ENCODE measurements around the gene ZNF823. TPM values are rescaled to one million over a fixed set of nuclear protein-coding genes. Genes with fewer than 3 reads are reported as not detected.

ZNF823 gene
- total RNA-seq, 2 experiments from 2014 or later, result 5.7 to 7.0 TPM

- Histone ChIP-seq H3K27ac (ENCODE audit: low read depth, low read length, poor library complexity, severe bottlenecking) (no peak overlapping the region), H3K4me2 (ENCODE audit: low read length) (no peak overlapping the region), H3K36me3 (ENCODE audit: insufficient read depth, low read length) (no peaks in the 10 kb centered on the region), H3K9me3 (ENCODE audit: low read length) (no peaks in the 10 kb centered on the region), H3K4me1 (ENCODE audit: insufficient read depth, low read length, poor library complexity, severe bottlenecking) (no peaks in the 10 kb centered on the region), H3K4me3 (ENCODE audit: low read depth, low read length, poor library complexity, severe bottlenecking) (no peak overlapping the region), H3K79me2 (ENCODE audit: insufficient read depth, low read depth, low read length) (no peaks in the 10 kb centered on the region), H2AFZ (ENCODE audit: low read length) (no peak overlapping the region), H4K20me1 (ENCODE audit: insufficient read depth, low read length) (no peaks in the 10 kb centered on the region), H3K9me2 (ENCODE audit: insufficient read depth, low read length) (no peaks in the 10 kb centered on the region)
- intact Hi-C loops (cut with micrococcal nuclease; ENCODE audit: unreplicated experiment), result no loop called here
- no TSS peak for BruUV-seq (replicated peaks)
- POLR2A ChIA-PET, result interaction anchor here (0.6 to 0.7 kb wide), 3 partner anchors 67 to 820 kb away, joined by 3 to 5 read pairs (median 4); no protein-coding TSS in a partner anchor
- CTCF ChIA-PET (ENCODE audit: unreplicated experiment), result no interaction called here
- no peak for DNase-seq (ENCODE audit: low spot score)
- TF ChIP-seq CTCF (conservative IDR thresholded peaks at IDR 0.05; ENCODE audit: low read length), result no peak
- TF ChIP-seq EZH2phosphoT487 (IDR thresholded peaks at IDR 0.05; ENCODE audit: borderline replicate concordance, low read depth, low read length), result no peak
Measured at GRCh38 chr19:11675569-11675968, 63.2 kb downstream of the ZNF823 start.

- no peaks in the 10 kb centered on the region for H3K9me3 ChIP-seq (ENCODE audit: low read length)
- ChIA-PET POLR2A (no interaction called here), CTCF (ENCODE audit: unreplicated experiment) (no interaction called here)
- no peaks in the 10 kb centered on the region for H3K36me3 ChIP-seq (ENCODE audit: insufficient read depth, low read length)
- intact Hi-C loops (cut with micrococcal nuclease; ENCODE audit: unreplicated experiment), result no loop called here
- H3K79me2 ChIP-seq (ENCODE audit: insufficient read depth, low read depth, low read length), result no peaks in the 10 kb centered on the region
- no peak overlapping the region for H2AFZ ChIP-seq (ENCODE audit: low read length)
- H4K20me1 ChIP-seq (ENCODE audit: insufficient read depth, low read length), result no peaks in the 10 kb centered on the region
- H3K4me3 ChIP-seq (ENCODE audit: low read depth, low read length, poor library complexity, severe bottlenecking), result no peak overlapping the region
- H3K4me1 ChIP-seq (ENCODE audit: insufficient read depth, low read length, poor library complexity, severe bottlenecking), result no peaks in the 10 kb centered on the region
- no peak overlapping the region for H3K27ac ChIP-seq (ENCODE audit: low read depth, low read length, poor library complexity, severe bottlenecking)
- no peak overlapping the region for H3K4me2 ChIP-seq (ENCODE audit: low read length)
- BruUV-seq (replicated peaks), result no TSS peak
- TF ChIP-seq EZH2phosphoT487 (IDR thresholded peaks at IDR 0.05; ENCODE audit: borderline replicate concordance, low read depth, low read length), result no peak
- no peak for TF ChIP-seq CTCF (conservative IDR thresholded peaks at IDR 0.05; ENCODE audit: low read length)
- DNase-seq (ENCODE audit: low spot score), result no peak
- no peaks in the 10 kb centered on the region for H3K9me2 ChIP-seq (ENCODE audit: insufficient read depth, low read length)
Measured at GRCh38 chr19:11674067-11674492, 64.7 kb downstream of the ZNF823 start.

- Histone ChIP-seq H3K79me2 (ENCODE audit: insufficient read depth, low read depth, low read length) (no peaks in the 10 kb centered on the region), H3K9me2 (ENCODE audit: insufficient read depth, low read length) (no peaks in the 10 kb centered on the region), H4K20me1 (ENCODE audit: insufficient read depth, low read length) (no peaks in the 10 kb centered on the region), H3K36me3 (ENCODE audit: insufficient read depth, low read length) (no peaks in the 10 kb centered on the region), H3K4me3 (ENCODE audit: low read depth, low read length, poor library complexity, severe bottlenecking) (no peak overlapping the region), H3K4me2 (ENCODE audit: low read length) (no peak overlapping the region), H2AFZ (ENCODE audit: low read length) (no peak overlapping the region), H3K27ac (ENCODE audit: low read depth, low read length, poor library complexity, severe bottlenecking) (no peak overlapping the region), H3K4me1 (ENCODE audit: insufficient read depth, low read length, poor library complexity, severe bottlenecking) (no peaks in the 10 kb centered on the region), H3K9me3 (ENCODE audit: low read length) (no peaks in the 10 kb centered on the region)
- peak; percentile 76 for TF ChIP-seq CTCF (conservative IDR thresholded peaks at IDR 0.05; ENCODE audit: low read length)
- TF ChIP-seq EZH2phosphoT487 (IDR thresholded peaks at IDR 0.05; ENCODE audit: borderline replicate concordance, low read depth, low read length), result no peak
- intact Hi-C loops (cut with micrococcal nuclease; ENCODE audit: unreplicated experiment), result no loop called here
- CTCF ChIA-PET (ENCODE audit: unreplicated experiment), result no interaction called here
- BruUV-seq (replicated peaks), result no TSS peak
- POLR2A ChIA-PET, result no interaction called here
- peak; percentile 28 for DNase-seq (ENCODE audit: low spot score)
Measured at GRCh38 chr19:11673608-11674041, 65.1 kb downstream of the ZNF823 start.

Small RNAs within 50 kb of the gene (small RNA-seq; reads per million reads assigned to genes)
- not detected for gene ZNF833P

Other genes with a start within 250 kb of the ZNF823 start
- gene ZNF653, start 233.1 kb downstream of the ZNF823 start, total RNA-seq (2014; rRNA removed; shearing (Covaris generic)), result 12.3 and 14.1 TPM in 2 replicates
- gene ZNF653, start 233.1 kb downstream of the ZNF823 start, total RNA-seq (2022), result 17.9 and 21.5 TPM in 2 replicates
- 40.6 and 52.4 TPM in 2 replicates for gene ECSIT, start 209.8 kb downstream of the ZNF823 start, total RNA-seq (2014; rRNA removed; shearing (Covaris generic))
- gene ECSIT, start 209.8 kb downstream of the ZNF823 start, total RNA-seq (2022), result 59.3 and 59.5 TPM in 2 replicates
- gene CNN1, start 200.1 kb downstream of the ZNF823 start, total RNA-seq (2014; rRNA removed; shearing (Covaris generic)), result not detected in 2 replicates
- gene CNN1, start 200.1 kb downstream of the ZNF823 start, total RNA-seq (2022), result not detected in 2 replicates
- gene ELOF1, start 179.7 kb downstream of the ZNF823 start, total RNA-seq (2014; rRNA removed; shearing (Covaris generic)), result 48.9 and 60.5 TPM in 2 replicates
- 69.0 and 73.2 TPM in 2 replicates for gene ELOF1, start 179.7 kb downstream of the ZNF823 start, total RNA-seq (2022)
- gene ACP5, start 161.3 kb downstream of the ZNF823 start, total RNA-seq (2014; rRNA removed; shearing (Covaris generic)), result 13.3 and 21.6 TPM in 2 replicates
- gene ACP5, start 161.3 kb downstream of the ZNF823 start, total RNA-seq (2022), result 16.3 and 17.4 TPM in 2 replicates
- 8.0 and 11.0 TPM in 2 replicates for gene ZNF627, start 141.5 kb downstream of the ZNF823 start, total RNA-seq (2014; rRNA removed; shearing (Covaris generic))
- gene ZNF627, start 141.5 kb downstream of the ZNF823 start, total RNA-seq (2022), result 16.0 and 16.8 TPM in 2 replicates
- gene ZNF441, start 28.1 kb upstream of the ZNF823 start, total RNA-seq (2014; rRNA removed; shearing (Covaris generic)), result 10.8 and 14.5 TPM in 2 replicates
- gene ZNF441, start 28.1 kb upstream of the ZNF823 start, total RNA-seq (2022), result 8.4 and 11.1 TPM in 2 replicates
- gene ZNF491, start 59.6 kb upstream of the ZNF823 start, total RNA-seq (2014; rRNA removed; shearing (Covaris generic)), result 1.2 and 2.0 TPM in 2 replicates
- 6.2 and 7.9 TPM in 2 replicates for gene ZNF491, start 59.6 kb upstream of the ZNF823 start, total RNA-seq (2022)
- 7.5 and 7.9 TPM in 2 replicates for gene ZNF440, start 75.3 kb upstream of the ZNF823 start, total RNA-seq (2014; rRNA removed; shearing (Covaris generic))
- gene ZNF440, start 75.3 kb upstream of the ZNF823 start, total RNA-seq (2022), result 15.2 and 16.6 TPM in 2 replicates
- 38.1 and 40.2 TPM in 2 replicates for gene ZNF439, start 109.8 kb upstream of the ZNF823 start, total RNA-seq (2014; rRNA removed; shearing (Covaris generic))
- 33.8 and 45.5 TPM in 2 replicates for gene ZNF439, start 109.8 kb upstream of the ZNF823 start, total RNA-seq (2022)
- 7.1 and 9.7 TPM in 2 replicates for gene ZNF69, start 148.8 kb upstream of the ZNF823 start, total RNA-seq (2014; rRNA removed; shearing (Covaris generic))
- 13.9 and 15.8 TPM in 2 replicates for gene ZNF69, start 148.8 kb upstream of the ZNF823 start, total RNA-seq (2022)
- gene ZNF700, start 186.2 kb upstream of the ZNF823 start, total RNA-seq (2014; rRNA removed; shearing (Covaris generic)), result 18.2 and 20.4 TPM in 2 replicates
- 28.2 and 28.4 TPM in 2 replicates for gene ZNF700, start 186.2 kb upstream of the ZNF823 start, total RNA-seq (2022)
- 2.7 and 2.8 TPM in 2 replicates for gene ZNF763, start 226.1 kb upstream of the ZNF823 start, total RNA-seq (2014; rRNA removed; shearing (Covaris generic))
- gene ZNF763, start 226.1 kb upstream of the ZNF823 start, total RNA-seq (2022), result 6.2 and 7.7 TPM in 2 replicates